ENCODE results near the gene RNF4. TPM values are rescaled to one million over a fixed set of nuclear protein-coding genes. Genes with fewer than 3 reads are reported as not detected.
A peak's percentile ranks its signal among the peaks of the same experiment; 100 is the strongest.

RNF4 gene
- total RNA-seq, 1 donor from 2014 or later = 74.2 TPM

DNA sequence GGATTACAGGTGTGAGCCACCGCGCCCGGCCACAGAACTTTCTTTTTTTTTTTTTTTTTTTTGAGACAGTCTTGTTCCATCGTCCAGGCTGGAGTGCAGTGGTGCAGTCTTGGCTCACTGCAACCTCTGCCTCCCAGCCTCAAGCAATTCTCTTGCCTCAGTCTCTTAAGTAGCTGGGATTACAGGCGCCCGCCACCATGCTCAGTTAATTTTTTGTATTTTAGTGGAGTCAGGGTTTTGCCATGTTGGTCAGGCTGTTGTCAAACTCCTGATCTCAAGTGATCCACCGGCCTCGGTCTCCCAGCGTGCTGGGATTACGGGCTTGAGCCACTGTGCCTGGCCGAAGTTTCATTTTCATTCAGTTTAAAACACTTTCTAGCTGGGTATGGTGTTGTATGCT lies 83.9 kb downstream of the RNF4 start:
- TF ChIP-seq, protein P1, sequence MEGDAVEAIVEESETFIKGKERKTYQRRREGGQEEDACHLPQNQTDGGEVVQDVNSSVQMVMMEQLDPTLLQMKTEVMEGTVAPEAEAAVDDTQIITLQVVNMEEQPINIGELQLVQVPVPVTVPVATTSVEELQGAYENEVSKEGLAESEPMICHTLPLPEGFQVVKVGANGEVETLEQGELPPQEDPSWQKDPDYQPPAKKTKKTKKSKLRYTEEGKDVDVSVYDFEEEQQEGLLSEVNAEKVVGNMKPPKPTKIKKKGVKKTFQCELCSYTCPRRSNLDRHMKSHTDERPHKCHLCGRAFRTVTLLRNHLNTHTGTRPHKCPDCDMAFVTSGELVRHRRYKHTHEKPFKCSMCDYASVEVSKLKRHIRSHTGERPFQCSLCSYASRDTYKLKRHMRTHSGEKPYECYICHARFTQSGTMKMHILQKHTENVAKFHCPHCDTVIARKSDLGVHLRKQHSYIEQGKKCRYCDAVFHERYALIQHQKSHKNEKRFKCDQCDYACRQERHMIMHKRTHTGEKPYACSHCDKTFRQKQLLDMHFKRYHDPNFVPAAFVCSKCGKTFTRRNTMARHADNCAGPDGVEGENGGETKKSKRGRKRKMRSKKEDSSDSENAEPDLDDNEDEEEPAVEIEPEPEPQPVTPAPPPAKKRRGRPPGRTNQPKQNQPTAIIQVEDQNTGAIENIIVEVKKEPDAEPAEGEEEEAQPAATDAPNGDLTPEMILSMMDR (conservative IDR thresholded peaks at IDR 0.05) = no peak
- Mint-ChIP-seq H3K4me1 (peaks cover 6% of the 10 kb centered on the region), H3K9me3 (no peaks in the 10 kb centered on the region), H3K27me3 (ENCODE audit: low read depth) (no peaks in the 10 kb centered on the region), H3K4me3 (no peak overlapping the region), H3K27ac (ENCODE audit: unreplicated experiment) (peak overlapping the region; percentile 27), H3K36me3 (ENCODE audit: low read depth) (no peaks in the 10 kb centered on the region)
- no peak for DNase-seq (ENCODE audit: low read depth, low spot score)

- Mint-ChIP-seq H3K4me1 (peaks cover 26% of the 10 kb centered on the region), H3K27ac (ENCODE audit: unreplicated experiment) (no peak overlapping the region), H3K9me3 (no peaks in the 10 kb centered on the region), H3K4me3 (no peak overlapping the region), H3K36me3 (ENCODE audit: low read depth) (no peaks in the 10 kb centered on the region), H3K27me3 (ENCODE audit: low read depth) (no peaks in the 10 kb centered on the region)
- TF ChIP-seq, protein P1 (conservative IDR thresholded peaks at IDR 0.05) = no peak
- no peak for DNase-seq (ENCODE audit: low read depth, low spot score)
Observed at GRCh38 chr4:2558301-2558700, 89.4 kb downstream of the RNF4 start.

- TF ChIP-seq, protein P1 (conservative IDR thresholded peaks at IDR 0.05) = no peak
- DNase-seq (ENCODE audit: low read depth, low spot score) = no peak
- no peaks in the 10 kb centered on the region for H3K27me3 Mint-ChIP-seq (ENCODE audit: low read depth)
- H3K4me3 Mint-ChIP-seq = no peak overlapping the region
- H3K27ac Mint-ChIP-seq (ENCODE audit: unreplicated experiment) = no peak overlapping the region
- no peaks in the 10 kb centered on the region for H3K36me3 Mint-ChIP-seq (ENCODE audit: low read depth)
- peaks cover 24% of the 10 kb centered on the region for H3K4me1 Mint-ChIP-seq
- no peaks in the 10 kb centered on the region for H3K9me3 Mint-ChIP-seq
Observed at GRCh38 chr4:2560167-2560566, 91.3 kb downstream of the RNF4 start.

Other genes starting within 250 kb of the RNF4 start
- 26.1 and 26.9 TPM in 2 replicates for gene HAUS3, start 227.0 kb upstream of the RNF4 start, total RNA-seq
- gene POLN, start 227.0 kb upstream of the RNF4 start, total RNA-seq = 4.0 and 5.6 TPM in 2 replicates
- gene MXD4, start 207.0 kb upstream of the RNF4 start, total RNA-seq = 47.1 and 54.3 TPM in 2 replicates
- 1.2 and 1.4 TPM in 2 replicates for gene ZFYVE28, start 50.5 kb upstream of the RNF4 start, total RNA-seq
- gene CFAP99, start 50.2 kb upstream of the RNF4 start, total RNA-seq = not detected in 2 replicates
- 45.5 and 45.8 TPM in 2 replicates for gene FAM193A, start 67.5 kb downstream of the RNF4 start, total RNA-seq

Measured in neural crest cell (in vitro differentiated cells).